Activated T-helper 1 cell treated with Interleukin-2 at 50 U/mL for 16 hours (primary cell): ENCODE data around the gene MOB3B.
"Not testable (repeated sequence)": the region's sequence is repeated elsewhere in the genome, so short reads cannot be mapped to it uniquely, and the experiment has no call there.

Experiments
- DNase-seq: peaks from one replicate; pipeline ENCODE4 v3.0.0-alpha.2; 2020; ENCODE audit warnings: low read depth

The MOB3B gene

DNA sequence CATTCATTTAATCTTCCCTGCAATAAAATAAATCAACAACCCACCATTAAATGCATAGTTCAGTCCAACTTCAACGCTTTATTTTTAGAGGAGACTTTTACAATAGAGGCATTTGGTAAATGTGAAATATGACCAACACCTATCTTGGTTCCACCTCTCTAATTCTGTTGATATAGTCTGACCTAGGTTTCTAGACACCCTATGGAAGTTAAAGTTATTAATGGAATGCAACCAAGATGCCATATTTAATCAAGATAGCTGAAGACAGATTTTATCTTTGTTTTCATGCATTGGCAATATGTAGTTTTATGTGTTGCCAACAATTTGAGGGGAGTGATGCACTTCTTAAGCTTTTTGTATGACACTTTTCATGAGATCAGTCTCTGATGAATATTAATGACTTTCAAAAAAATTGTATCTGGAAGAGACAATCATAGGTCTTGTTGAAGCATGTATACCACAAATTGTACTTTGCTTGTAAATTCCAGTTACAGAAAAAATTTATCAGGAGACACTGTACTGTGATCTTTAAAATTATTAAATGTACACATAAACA is 107.3 kb downstream of the MOB3B start:
- no peak for DNase-seq

- DNase-seq = no peak
These were observed 108.0 kb downstream of the MOB3B start for GRCh38 chr9:27421577-27421976.

DNA sequence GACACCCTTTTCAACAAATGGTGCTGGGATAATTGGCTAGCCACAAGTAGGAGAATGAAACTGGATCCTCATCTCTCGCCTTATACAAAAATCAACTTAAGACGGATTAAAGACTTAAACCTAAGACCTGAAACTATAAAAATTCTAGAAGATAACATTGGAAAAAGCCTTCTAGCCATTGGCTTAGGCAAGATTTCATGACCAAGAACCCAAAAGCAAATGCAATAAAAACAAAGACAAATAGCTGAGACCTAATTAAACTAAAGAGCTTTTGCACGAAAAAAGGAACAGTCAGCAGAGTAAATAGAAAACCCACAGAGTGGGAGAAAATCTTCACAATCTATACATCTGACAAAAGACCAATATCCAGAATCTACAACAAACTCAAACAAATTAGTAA is 110.1 kb downstream of the MOB3B start:
- DNase-seq = not testable (repeated sequence)

DNA sequence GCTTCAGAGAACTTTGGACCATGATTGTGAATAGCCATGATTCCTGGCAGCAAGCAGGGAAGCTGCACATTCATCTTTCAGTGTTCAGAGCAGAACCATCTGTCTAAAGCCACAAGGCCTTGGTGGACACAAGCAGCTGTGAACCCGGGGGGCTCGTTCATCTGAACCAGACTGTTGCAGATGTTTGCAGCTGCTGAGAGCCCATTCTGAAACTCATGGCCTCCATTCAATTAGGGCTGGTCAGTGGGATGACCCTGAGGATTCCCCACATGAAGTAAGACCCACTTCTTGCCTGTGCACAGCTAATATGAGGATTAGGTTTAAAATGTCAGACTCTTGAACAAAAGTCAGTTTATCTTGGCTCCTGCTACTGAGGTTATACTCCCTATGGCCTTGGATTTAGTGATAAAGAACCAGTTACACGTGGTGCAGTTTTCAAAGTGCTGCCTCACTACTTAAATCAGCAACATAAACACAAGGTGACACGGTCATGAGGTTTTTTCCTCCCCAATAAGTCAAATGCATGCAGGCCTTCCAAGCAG is 115.3 kb downstream of the MOB3B start:
- no peak for DNase-seq

DNA sequence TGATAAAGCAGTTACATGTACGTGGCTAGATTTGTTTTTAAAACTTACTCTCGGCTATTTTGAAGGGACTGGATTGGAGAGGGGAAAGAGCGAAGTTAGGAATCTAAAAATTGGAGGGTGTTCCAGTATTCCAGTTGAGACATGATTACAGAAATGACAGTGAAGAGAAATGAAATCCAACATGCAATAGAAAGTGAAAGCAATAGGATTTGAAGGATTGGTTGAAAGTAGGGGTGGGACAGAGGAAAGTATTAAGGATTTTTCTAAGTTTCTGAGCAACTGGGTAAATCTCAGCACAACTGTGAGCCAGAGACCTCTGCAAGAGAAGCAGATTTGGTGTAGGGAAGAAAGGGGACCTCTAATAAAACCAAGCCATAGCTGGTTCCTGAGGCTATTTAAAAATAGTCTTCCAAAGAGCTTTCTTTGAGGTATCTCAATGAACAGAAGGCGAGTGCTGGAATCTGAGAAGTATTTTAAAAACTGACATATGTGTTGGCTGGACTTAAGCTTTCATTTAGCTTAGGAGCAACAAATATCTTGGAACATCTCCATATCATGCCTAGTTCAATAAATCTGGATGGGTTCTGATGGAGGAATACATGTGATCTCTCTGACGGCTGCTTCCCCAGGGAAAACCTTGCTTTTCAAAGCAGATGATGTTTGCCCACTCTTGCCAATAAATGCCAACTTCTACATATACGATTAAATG is 115.9 kb downstream of the MOB3B start:
- DNase-seq = no peak

DNA sequence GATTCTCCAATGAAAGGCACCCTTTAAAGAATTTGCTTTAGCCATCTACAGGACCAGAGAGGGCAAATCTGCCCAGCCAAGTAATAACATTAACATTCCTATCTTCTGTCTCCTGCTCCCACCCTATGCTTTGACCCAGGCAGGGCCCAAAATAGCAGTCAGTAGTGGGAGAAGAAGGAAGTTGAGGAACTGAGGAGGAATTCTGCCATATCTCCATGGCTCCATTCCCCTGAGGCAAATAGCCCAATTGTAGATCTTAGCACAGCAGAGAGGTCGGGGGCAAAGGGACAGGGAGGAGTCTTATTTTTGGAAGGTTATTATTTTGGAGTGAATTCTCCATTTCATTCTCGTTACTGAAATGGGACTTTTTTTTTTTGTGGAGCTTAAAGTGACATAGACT is 116.7 kb downstream of the MOB3B start:
- DNase-seq = no peak

DNA sequence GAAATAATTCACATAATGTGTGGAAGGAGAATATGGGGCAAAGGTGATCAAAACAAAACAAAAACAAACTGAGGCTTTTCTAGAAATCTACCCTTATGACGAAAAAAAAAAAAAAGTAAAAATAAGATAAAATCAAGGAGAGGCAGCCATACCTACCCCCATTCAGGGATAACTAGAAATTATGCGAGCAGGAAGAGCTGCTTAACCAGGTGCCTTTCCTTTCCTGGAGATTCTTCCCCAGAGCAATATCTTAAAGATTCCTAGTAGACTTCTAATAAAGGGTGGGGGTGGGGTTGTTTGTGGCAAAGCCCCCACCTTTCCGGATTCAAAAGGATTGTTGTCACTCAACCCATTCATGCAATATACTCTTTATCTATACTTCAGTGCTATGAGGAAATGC is 117.5 kb downstream of the MOB3B start:
- DNase-seq = no peak

- DNase-seq = no peak
These were observed 121.1 kb downstream of the MOB3B start for GRCh38 chr9:27408482-27408881.

- DNase-seq = no peak
These were observed 121.6 kb downstream of the MOB3B start for GRCh38 chr9:27408001-27408400.

- no peak for DNase-seq
These were observed 122.1 kb downstream of the MOB3B start for GRCh38 chr9:27407491-27407890.

GRCh38 chr9:27404661-27405060 is 125.0 kb downstream of the MOB3B start:
- no peak for DNase-seq

DNA sequence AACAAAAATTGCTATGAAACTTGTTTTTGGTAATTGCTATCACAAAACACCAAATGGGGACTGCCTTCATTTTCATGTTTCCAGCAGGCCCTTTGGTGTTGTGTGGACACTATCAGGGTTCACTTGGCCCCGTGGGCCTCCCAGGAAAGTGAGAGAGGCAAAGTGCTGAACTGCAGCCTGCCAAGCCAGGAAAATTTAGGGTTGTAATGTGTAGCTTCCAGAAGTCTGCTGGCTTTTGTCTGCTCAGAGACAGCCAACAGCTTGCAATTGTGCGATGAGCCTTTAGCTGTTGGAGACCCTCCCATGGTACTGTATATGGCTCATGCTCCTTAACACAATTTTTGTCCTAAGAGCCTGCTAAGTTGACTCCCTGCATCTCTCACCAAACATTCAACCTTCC is 127.0 kb downstream of the MOB3B start:
- no peak for DNase-seq

GRCh38 chr9:27400334-27400880 is 129.2 kb downstream of the MOB3B start:
- DNase-seq = no peak

DNA sequence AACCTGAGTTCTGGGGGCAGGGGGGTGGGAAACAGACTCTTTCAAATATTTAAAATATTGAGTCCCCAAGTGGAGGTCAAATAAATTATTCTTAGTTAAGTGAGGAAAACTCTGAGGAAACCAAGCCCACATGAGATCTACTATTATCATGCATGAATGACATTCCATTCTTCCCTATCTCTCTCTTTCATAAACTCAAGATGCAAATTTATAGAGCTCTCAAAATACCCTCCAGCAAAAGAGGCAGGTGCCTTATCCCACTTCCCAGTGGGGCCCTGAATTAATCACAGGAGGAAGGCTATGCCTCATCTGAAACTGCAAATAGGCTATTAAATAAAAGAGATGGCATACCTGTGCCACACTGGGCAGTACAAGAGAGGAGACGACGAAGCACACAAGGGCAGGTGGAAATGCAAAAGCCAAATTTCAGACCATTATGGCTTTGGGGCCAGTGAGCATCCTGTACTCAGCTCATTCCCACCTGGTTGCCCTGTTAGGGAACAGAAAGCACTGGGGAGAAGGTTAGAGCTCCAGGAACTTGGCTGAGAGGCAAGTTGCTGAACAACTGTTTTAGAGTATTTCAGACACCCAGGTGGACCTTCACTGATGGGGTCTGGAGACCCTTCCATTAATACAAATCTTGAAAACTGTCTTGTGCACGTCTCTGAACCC is 130.5 kb downstream of the MOB3B start:
- no peak for DNase-seq

GRCh38 chr9:27396495-27396894 is 133.1 kb downstream of the MOB3B start:
- DNase-seq = no peak

- no peak for DNase-seq
These were observed 134.1 kb downstream of the MOB3B start for GRCh38 chr9:27395484-27395921.

- DNase-seq = no peak
These were observed 134.8 kb downstream of the MOB3B start for GRCh38 chr9:27394826-27395201.

GRCh38 chr9:27394154-27394825 is 135.3 kb downstream of the MOB3B start:
- no peak for DNase-seq

DNA sequence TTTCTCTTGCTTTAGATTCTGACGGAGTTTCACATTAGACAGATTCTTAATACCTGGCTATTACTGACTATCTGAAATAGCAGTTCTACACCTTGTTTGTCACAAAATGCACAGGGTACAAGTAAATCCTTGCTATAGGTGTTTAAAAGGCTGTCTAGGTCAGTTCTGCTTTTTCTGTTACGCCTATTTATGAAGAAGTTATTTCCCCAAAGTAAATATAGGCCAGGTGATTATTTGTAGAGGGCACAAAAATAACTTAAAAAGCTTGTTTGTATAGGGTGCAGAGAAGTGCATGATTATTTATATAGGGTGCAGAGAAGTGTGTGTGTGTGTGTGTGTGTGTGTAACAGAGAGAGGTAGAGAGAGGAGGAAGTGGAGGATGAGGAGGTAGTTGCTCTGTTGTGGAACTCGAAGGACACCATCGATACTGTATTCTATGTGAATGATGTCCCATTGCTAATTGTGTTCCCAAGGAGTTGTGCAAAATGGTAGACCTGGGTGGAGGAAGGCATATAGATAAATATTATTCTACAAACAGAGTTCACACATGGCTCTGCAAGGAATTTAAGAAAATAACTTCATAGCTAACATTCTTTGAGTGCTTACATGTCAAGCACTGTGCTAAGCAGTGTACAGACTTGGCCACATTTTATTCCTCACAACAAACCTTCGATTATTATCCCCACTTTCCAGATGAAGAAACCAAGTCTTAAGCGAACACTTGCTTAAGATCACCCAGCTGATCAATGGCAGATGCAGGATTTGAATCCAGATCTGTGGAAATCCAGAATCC is 136.4 kb downstream of the MOB3B start:
- DNase-seq = no peak

DNA sequence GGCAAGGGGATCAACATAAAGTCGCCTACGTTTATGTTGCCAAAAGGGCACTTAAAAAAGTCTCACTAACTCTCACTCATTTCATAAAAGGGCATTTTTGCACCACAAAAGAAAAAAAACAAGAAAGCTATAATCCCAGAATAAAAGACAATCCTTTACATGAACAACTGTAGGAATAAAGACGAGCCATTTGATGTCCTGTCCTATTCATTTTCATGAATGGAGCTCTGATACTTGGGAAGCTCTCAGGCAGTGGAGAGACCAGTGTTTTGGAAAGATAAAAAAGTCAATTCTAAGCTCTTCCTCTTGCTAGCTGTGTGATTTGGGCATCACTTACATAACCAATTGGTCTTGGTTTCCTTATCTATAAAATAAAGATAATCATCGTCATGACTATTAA is 137.2 kb downstream of the MOB3B start:
- no peak for DNase-seq

GRCh38 chr9:27391040-27391895 is 138.3 kb downstream of the MOB3B start:
- DNase-seq = no peak
